Gastroesophageal sphincter (tissue), 3 donors: ENCODE results near the gene IRX1.

Experiments
- CTCF ChIP-seq, 4 experiments: fragments of 200-600 bp in 2 of 4; fragments of 450-650 bp in 2 of 4; sonication (generic) in 1 of 4; IDR thresholded peaks; one replicate each; pipeline ENCODE4 v1.5.1; 2017 to 2019; ENCODE audit warnings: antibody characterized with exemption in 4 of 4, mild to moderate bottlenecking in 2 of 4, moderate library complexity in 2 of 4
- EP300 ChIP-seq: sonication (generic); formaldehyde crosslinking; IDR thresholded peaks from one replicate; pipeline ENCODE4 v1.6.1; 2017; ENCODE audit warnings: antibody characterized with exemption, mild to moderate bottlenecking
- POLR2A ChIP-seq, 2 donors: fragments of 450-650 bp; IDR thresholded peaks; one replicate each; pipeline ENCODE4 v1.6.1; 2017; ENCODE audit warnings: antibody characterized with exemption in 2 of 2, mild to moderate bottlenecking in 2 of 2, moderate library complexity in 1 of 2
- POLR2AphosphoS5 ChIP-seq: sonication (generic); formaldehyde crosslinking; IDR thresholded peaks from one replicate; pipeline ENCODE4 v1.6.1; 2017; ENCODE audit warnings: antibody characterized with exemption

GRCh38 chr5:3601061-3601710 lies 5.6 kb downstream of the IRX1 start:
- TF ChIP-seq POLR2AphosphoS5 (no peak), CTCF (IDR thresholded peaks at IDR 0.05) (no peak), POLR2A (IDR thresholded peaks at IDR 0.05) (no peak), EP300 (no peak)
